HCEC 1CT (cell line): ENCODE results near the gene TM7SF2.
A peak's percentile ranks its signal among the peaks of the same experiment; 100 is the strongest.
"Not testable (repeated sequence)": the region's sequence is repeated elsewhere in the genome, so short reads cannot be mapped to it uniquely, and the experiment has no call there.

Experiments
- DNase-seq: peaks from one replicate; pipeline ENCODE4 v3.0.0-alpha.2; 2017

TM7SF2 gene

GRCh38 chr11:65130631-65131416 is 19.2 kb downstream of the TM7SF2 start:
- no peak for DNase-seq

GRCh38 chr11:65131417-65131776 is 19.7 kb downstream of the TM7SF2 start:
- no peak for DNase-seq

DNA sequence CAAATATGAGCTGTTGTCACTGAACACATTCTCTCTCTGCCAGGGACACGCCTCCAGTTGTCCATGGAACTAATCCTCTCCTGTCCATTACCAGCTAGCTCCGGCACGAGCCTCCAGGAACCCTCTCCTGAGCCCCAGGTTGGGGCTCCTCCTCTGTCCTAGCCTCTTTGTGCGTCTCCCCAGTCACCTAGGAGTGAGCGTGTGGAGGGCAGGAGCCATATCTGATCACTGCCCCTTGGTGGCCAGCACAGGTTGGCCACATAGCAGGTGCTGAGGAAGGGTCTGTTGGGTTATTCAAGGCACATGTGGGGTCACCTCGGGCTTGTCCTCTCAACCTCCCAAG is 20.2 kb downstream of the TM7SF2 start:
- DNase-seq: no peak

DNA sequence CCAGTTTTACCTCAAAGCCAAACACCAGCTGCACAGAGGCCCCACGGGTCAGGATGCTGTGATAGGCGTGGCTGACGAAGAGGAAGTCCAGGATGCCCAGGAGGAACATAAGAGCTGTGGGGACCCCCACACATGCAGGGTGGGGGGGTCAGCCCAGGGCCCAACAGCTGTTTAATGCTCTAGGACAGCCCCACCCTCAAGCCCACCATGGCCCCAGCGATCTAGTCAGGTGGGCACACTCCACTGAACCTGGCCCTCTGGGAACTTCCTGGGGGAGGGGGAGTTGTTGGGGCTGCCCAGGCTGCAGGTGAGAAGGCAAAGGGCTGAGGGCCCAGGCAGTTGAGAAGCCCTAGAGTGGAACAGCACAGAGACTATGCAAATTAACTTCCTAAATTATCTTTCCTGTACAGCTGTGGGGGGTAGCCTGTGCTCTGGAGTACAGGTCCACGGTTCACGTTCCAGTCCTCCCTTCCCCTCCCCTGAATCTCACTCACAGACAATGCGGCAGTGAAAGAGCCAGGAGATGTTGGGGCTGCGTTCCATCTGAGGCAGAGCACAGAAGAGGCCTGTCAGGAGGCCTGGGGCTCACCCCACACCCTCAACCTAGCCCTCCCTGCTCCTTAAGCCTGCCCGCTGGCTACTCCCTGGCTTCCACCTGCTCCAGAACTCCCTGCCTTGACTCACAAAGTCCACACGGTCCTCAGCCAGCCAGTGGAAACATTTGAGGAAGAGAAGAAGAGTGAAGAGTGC is 20.7 kb downstream of the TM7SF2 start:
- no peak for DNase-seq

GRCh38 chr11:65132988-65133700 is 21.5 kb downstream of the TM7SF2 start:
- no peak for DNase-seq

DNA sequence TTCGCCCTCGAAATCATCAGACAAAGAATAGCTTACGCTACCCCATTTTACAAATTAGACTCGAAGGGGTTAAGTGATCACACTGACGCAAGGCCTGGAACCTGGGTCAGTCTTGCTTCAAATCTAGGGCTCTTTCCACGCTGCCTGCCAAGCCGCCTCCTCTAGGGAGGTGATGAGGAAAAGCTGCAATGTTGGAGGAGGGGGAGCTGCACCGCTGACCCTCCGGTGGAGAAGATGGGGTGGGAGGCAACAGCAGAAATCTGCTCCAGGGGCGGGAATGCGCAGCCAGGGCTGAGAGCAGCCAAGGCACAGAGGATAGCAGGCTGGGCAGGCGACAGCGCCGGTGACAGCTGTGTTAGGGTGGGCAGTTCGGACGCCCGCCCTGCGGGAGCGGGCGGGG is 22.1 kb downstream of the TM7SF2 start:
- no peak for DNase-seq

DNA sequence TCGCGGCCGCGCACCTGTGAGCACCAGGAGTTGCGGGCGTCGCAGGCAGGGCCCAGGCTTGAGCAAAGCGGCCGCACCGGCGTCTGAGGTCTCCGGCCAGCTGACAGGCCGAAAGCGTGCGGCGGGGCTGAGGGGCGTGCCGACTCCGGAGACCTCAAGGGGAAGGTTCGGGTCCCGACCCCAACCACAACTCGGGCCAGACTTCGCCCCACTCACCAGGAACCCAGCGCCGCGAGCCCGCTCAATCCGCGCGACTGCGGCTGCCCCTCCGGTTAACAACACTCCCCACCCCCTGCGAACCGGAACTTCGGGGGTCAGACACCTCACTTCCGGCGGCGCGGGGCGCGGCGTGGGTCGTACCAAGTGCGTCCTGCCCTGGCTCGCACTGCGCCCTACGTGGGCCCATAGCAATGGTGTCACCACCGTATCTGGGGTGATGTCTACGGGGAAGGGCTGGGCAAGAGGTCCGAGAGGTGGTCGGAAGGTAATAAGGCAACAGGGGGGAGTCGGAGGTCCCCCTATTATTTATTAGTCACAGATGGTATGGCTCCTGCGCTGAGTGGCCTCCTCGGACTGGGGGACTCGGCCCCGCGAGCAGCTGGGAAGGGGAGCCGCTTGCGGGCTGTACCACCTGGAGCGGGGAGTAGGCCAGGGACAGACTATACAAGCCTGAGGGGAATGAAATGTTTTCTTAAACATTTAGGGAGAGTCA is 22.7 kb downstream of the TM7SF2 start, which contains the start of gene SYVN1:
Gene SYVN1 (minus strand): TSS at position 280 of the 712 bp plus-strand sequence. CDS start 918 bp downstream, outside the sequence.
- DNase-seq: peak; percentile 83

DNA sequence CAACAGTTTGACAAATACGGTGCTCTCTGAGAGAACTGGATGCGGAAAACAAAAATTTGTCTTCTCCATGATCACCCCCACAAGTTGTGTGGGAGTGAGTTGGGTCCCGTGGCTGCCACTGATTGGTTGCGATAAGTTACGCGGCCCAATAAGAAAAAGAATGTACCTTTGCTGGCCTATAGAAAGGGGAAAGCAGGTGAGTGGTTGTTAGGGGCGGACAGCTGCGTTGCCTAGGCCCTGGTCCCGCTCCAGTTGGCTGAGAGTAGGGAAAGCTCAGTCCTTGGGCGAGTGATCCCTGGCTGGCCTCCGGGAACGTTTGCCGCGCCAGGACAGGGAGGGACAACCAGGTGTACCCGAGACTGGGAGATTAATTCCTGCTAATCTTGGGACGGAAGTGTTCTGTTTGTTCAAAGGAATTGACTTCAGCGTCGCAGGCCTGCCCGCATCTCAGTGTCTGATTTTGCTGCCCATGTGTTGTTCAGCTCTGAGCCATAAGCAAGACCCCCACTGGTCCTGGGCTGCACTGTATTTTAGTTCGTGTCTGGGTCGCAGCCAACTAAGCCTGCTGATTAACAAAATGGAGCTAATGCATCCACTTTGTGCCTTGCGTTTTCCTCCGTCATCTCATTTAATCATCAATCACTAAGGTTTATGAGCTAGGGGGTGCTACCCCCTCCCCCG is 23.4 kb downstream of the TM7SF2 start:
- DNase-seq: peak; percentile 95

- no peak for DNase-seq
These were observed 24.0 kb downstream of the TM7SF2 start for GRCh38 chr11:65135633-65136145.

DNA sequence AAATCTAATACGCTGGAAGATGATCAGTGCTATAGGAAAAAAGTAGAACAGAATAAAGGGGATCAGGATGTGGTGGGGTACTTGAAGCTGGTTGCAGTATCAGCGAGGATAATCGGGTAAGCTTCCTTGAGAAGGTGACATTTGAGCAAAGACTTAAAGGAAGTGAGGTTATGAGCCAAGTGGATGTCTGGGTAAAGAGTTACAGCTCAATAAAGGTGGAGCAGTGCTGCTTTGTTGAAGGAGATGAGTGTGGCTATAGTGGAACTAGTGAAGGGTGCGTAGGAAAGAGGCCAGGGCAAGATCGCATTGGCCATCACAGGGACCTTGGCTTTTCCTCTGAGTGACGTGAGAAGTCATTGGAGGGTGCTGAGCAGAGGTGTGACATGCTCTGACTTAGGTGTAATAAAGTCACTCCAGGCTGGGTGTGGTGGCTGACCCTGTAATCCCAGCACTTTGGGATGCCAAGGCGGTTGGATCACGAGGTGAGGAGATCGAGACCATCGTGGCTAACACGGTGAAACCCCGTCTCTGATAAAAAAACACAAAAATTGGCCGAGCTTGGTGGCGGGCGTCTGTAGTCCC is 24.9 kb downstream of the TM7SF2 start:
- DNase-seq: no peak

DNA sequence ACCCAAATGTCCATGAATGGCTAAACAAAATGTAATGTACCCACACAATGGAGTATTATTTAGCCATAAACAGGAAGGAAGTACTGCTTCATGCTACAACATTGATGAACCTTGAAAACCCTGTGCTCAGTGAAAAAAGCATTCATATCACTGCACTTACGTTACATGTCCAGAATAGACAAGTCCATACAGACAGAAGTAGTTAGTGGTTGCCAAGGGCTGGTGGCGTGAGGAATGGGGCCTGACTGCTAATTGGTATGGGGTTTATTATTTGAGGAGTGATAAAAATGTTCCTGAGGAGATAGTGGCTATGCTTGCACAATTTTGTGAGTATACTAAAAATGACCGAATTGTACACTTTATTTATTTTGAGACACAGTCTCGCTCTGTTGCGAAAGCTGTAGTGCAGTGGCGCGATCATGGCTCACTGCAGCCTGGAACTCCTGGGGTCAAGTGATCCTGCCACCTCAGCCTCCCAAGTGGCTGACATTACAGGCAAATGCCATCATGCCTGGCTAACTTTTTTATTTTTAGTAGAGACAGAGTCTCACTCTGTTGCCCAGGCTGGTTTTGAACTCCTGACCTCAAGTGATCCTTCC is 30.3 kb downstream of the TM7SF2 start:
- DNase-seq: no peak

DNA sequence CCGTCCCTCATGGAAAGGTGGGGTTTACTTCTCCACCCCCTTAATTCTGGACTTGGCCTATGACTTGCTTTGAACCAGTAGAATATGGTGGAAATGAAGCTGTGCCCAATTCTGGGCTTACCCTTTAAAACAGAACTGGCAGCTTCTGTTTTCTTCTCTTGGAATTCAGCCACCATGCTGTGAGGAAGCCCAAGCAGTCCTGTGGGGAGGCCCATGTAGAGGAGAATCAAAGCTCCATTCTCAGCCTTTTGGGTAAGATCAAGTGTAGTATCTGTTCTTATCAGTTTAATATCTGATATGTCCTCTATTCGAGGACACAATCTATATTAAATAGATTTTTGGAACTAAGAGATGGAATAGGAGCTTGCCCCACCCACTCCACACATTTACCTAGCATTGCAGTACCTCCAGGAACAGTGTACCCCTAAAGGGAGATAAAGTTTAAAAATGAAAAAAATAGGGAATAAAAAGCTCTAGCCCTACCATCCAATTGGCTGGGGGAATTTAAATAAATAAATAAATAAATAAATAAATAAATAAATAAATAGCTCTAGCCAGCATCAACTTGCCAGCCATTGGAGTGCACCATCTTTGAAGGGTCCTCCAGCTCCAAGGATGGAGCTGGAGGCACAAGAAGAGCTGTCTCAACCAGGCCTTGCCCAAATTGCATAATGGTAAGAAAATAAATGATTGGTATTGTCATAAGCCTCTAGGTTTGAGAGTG is 35.8 kb downstream of the TM7SF2 start:
- DNase-seq: no peak

DNA sequence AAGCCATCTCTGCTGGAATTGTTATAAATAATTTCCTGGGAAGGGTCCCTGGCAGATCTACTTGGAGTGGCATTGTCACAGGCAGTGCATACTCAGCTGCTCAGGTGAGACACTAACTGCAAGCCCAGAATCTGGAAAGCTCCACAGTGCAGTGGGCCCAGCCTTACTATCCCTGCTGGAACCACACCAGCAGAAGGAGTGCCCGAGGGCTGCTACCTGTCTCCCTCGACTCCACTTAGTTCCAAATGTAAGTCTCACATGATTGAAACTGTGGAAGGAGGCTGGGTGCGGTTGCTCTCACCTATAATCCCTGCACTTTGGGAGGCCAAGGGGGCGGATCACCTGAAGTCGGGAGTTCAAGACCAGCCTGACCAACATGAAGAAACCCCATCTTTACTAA is 37.0 kb downstream of the TM7SF2 start:
- no peak for DNase-seq

DNA sequence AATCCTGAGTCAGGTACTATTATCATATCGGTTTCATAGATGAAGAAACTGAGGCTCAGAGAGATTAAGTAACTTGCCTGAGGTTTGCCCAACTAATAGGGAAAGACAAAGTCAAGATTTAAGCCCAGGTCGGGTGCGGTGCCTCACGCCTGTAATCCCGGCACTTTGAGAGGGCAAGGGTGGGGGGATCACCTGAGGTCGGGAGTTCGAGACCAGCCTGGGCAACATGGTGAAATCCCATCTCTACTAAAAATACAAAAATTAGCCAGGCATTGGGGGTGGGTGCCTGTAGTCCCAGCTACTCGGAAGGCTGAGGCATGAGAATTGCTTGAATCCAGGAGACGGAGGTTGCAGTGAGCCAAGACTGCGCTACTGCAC is 38.4 kb downstream of the TM7SF2 start:
- not testable (repeated sequence) for DNase-seq

GRCh38 chr11:65150509-65151299 is 39.0 kb downstream of the TM7SF2 start:
- peak; percentile 58 for DNase-seq

DNA sequence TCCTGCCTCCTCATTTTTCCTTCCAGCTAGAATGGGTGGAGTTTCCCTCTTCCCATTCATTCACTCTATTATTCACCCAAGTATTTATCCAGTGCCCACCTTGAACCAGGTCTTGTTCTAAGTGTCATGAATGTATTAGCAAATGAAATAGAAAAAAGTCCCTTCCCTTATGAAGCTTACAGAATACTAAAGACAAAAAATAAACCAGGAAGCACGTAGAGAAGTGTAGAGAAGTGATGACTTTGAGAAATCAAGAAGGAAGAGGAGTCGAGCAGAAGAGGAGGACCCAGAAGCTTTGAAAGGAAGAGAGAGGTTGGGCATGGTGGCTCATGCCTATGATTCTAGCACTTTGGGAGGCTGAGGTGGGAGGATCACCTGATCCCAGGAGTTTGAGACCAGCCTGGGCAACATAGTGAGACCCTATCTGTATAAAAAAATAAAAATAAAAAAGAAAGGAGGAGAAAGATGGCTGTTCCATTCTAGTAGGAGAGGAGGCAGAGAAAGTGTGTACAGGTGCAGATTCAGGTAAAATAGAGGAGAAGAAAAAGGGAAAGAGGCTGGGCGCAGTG is 39.7 kb downstream of the TM7SF2 start:
- DNase-seq: no peak

DNA sequence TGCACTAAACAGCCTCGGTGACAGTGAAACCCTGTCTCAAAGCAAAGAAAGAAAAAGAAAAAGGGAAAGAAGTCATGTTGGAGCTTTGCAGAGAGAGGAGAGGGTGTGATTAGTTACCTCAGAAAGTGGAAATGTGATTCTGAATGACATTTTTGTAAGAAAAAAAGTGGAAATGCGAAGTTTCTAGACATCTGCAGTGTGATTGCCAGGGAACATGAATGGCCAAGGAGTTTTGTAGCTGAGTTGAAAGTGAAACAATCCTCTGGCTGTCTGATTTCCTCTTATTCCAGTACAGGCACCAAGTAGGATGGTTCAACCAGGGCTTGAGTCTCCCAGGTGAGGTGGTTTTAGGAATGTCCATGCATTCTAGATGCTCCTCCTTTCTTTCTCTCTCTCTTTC is 40.5 kb downstream of the TM7SF2 start:
- no peak for DNase-seq

DNA sequence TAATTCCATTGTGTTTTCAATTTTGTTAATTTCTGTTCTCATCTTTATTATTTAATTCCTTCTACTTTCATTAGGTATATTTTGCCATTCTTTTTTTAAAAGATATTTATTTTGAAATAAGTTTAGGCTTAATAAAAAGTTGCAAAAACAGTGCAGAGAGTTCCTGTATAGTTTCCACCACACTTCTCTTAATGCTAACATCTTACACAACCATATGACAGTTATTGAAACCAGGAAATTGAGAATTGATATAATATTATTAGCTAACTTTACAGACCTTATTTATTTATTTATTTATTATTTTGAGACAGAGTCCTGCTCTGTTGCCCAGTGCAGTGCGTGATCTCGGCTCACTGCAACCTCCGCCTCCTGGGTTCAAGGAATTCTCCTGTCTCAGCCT is 44.6 kb downstream of the TM7SF2 start:
- no peak for DNase-seq

- no peak for DNase-seq
These were observed 45.3 kb downstream of the TM7SF2 start for GRCh38 chr11:65156926-65157325.

GRCh38 chr11:65157336-65157735 is 45.7 kb downstream of the TM7SF2 start:
- DNase-seq: no peak
